Testis (tissue), 2 donors: ENCODE measurements around the gene ZNF853.

Source experiments
- POLR2A ChIP-seq: fragments of 450-650 bp; IDR thresholded peaks from one replicate; pipeline ENCODE4 v1.6.1; 2017; ENCODE audit warnings: antibody characterized with exemption, mild to moderate bottlenecking, moderate library complexity
- TF ChIP-seq, protein P1 (sequence below), 3 experiments: fragments of 450-650 bp in 2 of 3; fragments of 200-600 bp in 1 of 3; sonication (generic) in 1 of 3; IDR thresholded peaks; one replicate each; pipeline ENCODE4 v1.5.1; 2016 to 2019; ENCODE audit warnings: antibody characterized with exemption in 3 of 3, mild to moderate bottlenecking in 2 of 3, moderate library complexity in 1 of 3

DNA sequence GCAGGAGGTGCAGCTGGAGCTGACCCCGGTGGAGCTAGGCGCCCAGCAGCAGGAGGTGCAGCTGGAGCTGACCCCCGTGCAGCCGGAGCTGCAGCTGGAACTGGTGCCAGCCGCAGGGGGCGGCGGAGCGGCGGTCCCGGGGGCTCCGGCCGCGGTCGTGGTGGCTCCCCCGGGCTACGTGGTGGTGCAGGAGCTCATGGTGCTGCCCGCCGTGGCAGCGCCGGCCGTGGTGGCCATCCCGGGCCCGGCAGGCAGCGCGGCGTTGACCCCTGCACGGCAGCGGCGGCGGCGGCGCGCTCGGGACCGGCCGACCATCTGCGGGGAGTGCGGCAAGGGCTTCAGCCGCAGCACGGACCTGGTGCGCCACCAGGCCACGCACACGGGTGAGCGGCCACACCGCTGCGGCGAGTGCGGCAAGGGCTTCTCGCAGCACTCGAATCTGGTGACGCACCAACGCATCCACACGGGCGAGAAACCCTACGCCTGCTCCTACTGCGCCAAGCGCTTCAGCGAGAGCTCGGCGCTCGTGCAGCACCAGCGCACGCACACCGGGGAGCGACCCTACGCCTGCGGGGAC is 6.8 kb downstream of the ZNF853 start:
- TF ChIP-seq, protein P1, sequence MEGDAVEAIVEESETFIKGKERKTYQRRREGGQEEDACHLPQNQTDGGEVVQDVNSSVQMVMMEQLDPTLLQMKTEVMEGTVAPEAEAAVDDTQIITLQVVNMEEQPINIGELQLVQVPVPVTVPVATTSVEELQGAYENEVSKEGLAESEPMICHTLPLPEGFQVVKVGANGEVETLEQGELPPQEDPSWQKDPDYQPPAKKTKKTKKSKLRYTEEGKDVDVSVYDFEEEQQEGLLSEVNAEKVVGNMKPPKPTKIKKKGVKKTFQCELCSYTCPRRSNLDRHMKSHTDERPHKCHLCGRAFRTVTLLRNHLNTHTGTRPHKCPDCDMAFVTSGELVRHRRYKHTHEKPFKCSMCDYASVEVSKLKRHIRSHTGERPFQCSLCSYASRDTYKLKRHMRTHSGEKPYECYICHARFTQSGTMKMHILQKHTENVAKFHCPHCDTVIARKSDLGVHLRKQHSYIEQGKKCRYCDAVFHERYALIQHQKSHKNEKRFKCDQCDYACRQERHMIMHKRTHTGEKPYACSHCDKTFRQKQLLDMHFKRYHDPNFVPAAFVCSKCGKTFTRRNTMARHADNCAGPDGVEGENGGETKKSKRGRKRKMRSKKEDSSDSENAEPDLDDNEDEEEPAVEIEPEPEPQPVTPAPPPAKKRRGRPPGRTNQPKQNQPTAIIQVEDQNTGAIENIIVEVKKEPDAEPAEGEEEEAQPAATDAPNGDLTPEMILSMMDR (IDR thresholded peaks at IDR 0.05), result no peak
- TF ChIP-seq POLR2A, result no peak
